Measurements from ENCODE around the gene MCM3AP.
A peak's percentile ranks its signal among the peaks of the same experiment; 100 is the strongest.
"Not testable (repeated sequence)": the region's sequence is repeated elsewhere in the genome, so short reads cannot be mapped to it uniquely, and the experiment has no call there.

The MCM3AP gene

GRCh38 chr21:46311568-46311967, 26.2 kb upstream of the MCM3AP start:
- no peak for DNase-seq (ENCODE audit: low read depth)

- DNase-seq (ENCODE audit: low read depth) = not testable (repeated sequence)
Observed at GRCh38 chr21:46310260-46310659, 24.8 kb upstream of the MCM3AP start.

GRCh38 chr21:46308431-46308830, 23.0 kb upstream of the MCM3AP start:
- DNase-seq (ENCODE audit: low read depth) = no peak

- DNase-seq (ENCODE audit: low read depth) = no peak
Observed at GRCh38 chr21:46307625-46308024, 22.2 kb upstream of the MCM3AP start.

- DNase-seq (ENCODE audit: low read depth) = no peak
Observed at GRCh38 chr21:46304955-46305354, 19.5 kb upstream of the MCM3AP start.

GRCh38 chr21:46304437-46304836, 19.0 kb upstream of the MCM3AP start:
- no peak for DNase-seq (ENCODE audit: low read depth)

GRCh38 chr21:46301759-46302158, 16.3 kb upstream of the MCM3AP start:
- DNase-seq (ENCODE audit: low read depth) = no peak

- DNase-seq (ENCODE audit: low read depth) = no peak
Observed at GRCh38 chr21:46299167-46299566, 13.8 kb upstream of the MCM3AP start.

GRCh38 chr21:46297338-46298271, 12.2 kb upstream of the MCM3AP start:
- no peak for DNase-seq (ENCODE audit: low read depth)

- peak; percentile 21 for DNase-seq (ENCODE audit: low read depth)
Observed at GRCh38 chr21:46295996-46296752, 10.8 kb upstream of the MCM3AP start.

- no peak for DNase-seq (ENCODE audit: low read depth)
Observed at GRCh38 chr21:46295177-46295770, 9.9 kb upstream of the MCM3AP start.

- no peak for DNase-seq (ENCODE audit: low read depth)
Observed at GRCh38 chr21:46294647-46295176, 9.3 kb upstream of the MCM3AP start.

- DNase-seq (ENCODE audit: low read depth) = no peak
Observed at GRCh38 chr21:46291561-46291960, 6.2 kb upstream of the MCM3AP start.

GRCh38 chr21:46289655-46290179, 4.3 kb upstream of the MCM3AP start:
- no peak for DNase-seq (ENCODE audit: low read depth)

- DNase-seq (ENCODE audit: low read depth) = no peak
Observed at GRCh38 chr21:46287541-46287940, 2.1 kb upstream of the MCM3AP start.

GRCh38 chr21:46286648-46287002, 1.2 kb upstream of the MCM3AP start:
- no peak for DNase-seq (ENCODE audit: low read depth)

- peak; percentile 75 for DNase-seq (ENCODE audit: low read depth)
Observed at GRCh38 chr21:46285761-46286647, 593 bp upstream of the MCM3AP start, which contains the start of gene YBEY. YBEY (plus strand) TSS chr21:46286342; CDS start chr21:46286914, 572 bp downstream.

GRCh38 chr21:46284733-46285132, 678 bp downstream of the MCM3AP start:
- no peak for DNase-seq (ENCODE audit: low read depth)

- DNase-seq (ENCODE audit: low read depth) = no peak
Observed at GRCh38 chr21:46284077-46284644, 1.2 kb downstream of the MCM3AP start.

GRCh38 chr21:46274797-46275390, 10.5 kb downstream of the MCM3AP start:
- DNase-seq (ENCODE audit: low read depth) = no peak

All from stimulated activated CD8-positive, alpha-beta memory T cell treated with anti-CD3 and anti-CD28 coated beads, Interleukin-7, amount 100 ng/mL, for 24 hours (primary cell).